H1 (cell line): Measurements from ENCODE around the gene PFKFB3. TPM values are rescaled to one million over a fixed set of nuclear protein-coding genes. Genes with fewer than 3 reads are reported as not detected.

ENCODE experiments used
- CTCF ChIA-PET: fragments of 300-600 bp; sonication (Branson Sonifier 250); formaldehyde crosslinking; loops from one replicate; lab custom pipeline; 2021; ENCODE audit not compliant: partially characterized antibody; lab: Charles Lee
- POLR2A ChIA-PET: fragments of 300-600 bp; sonication (Branson Sonifier 250); formaldehyde crosslinking; loops from one replicate; lab custom pipeline; 2021; ENCODE audit warnings: inconsistent platforms; ENCODE audit not compliant: partially characterized antibody; lab: Charles Lee
- DNase-seq, 2 experiments: peaks; one replicate each; pipeline versions ENCODE4 v3.0.0 to v3.0.0-alpha.2; 2010 to 2022; ENCODE audit warnings: low spot score in 2 of 2, low read depth in 1 of 2, mixed read lengths in 1 of 2
- FAIRE-seq: peaks from 2 replicates; lab custom pipeline; 2011; peaks lifted over from hg19 to GRCh38; lab: Jason Lieb, UNC
- H2AFZ ChIP-seq: 2 replicates; pipeline ENCODE4 v1.8.1; 2012; ENCODE audit warnings: low read length, inconsistent platforms
- H2AK5ac ChIP-seq: 2 replicates; pipeline ENCODE4 v1.6.1; 2013; ENCODE audit warnings: low read depth, low read length
- H2BK120ac ChIP-seq: replicated peaks from 2 replicates; pipeline ENCODE3; 2013; ENCODE audit warnings: low read depth, low read length, inconsistent platforms
- H2BK12ac ChIP-seq: 2 replicates; pipeline ENCODE4 v1.6.1; 2013; ENCODE audit warnings: low read depth, low read length
- H2BK15ac ChIP-seq: 2 replicates; pipeline ENCODE4 v1.6.1; 2013; ENCODE audit warnings: low read length
- H2BK20ac ChIP-seq: 2 replicates; pipeline ENCODE4 v1.6.1; 2013; ENCODE audit warnings: low read length
- H2BK5ac ChIP-seq: 2 replicates; pipeline ENCODE4 v1.6.1; 2013; ENCODE audit warnings: low read depth, low read length
- H3K14ac ChIP-seq: 2 replicates; pipeline ENCODE4 v1.6.1; 2013; ENCODE audit warnings: inconsistent platforms; ENCODE audit not compliant: insufficient read length
- H3K18ac ChIP-seq: 2 replicates; pipeline ENCODE4 v1.6.1; 2013; ENCODE audit warnings: low read length; ENCODE audit errors: extremely low read depth
- H3K23ac ChIP-seq: 2 replicates; pipeline ENCODE4 v1.6.1; 2013; ENCODE audit warnings: inconsistent platforms; ENCODE audit not compliant: insufficient read length
- H3K23me2 ChIP-seq: 2 replicates; pipeline ENCODE4 v1.6.1; 2013; ENCODE audit warnings: low read depth, low read length
- H3K27ac ChIP-seq: 2 replicates; pipeline ENCODE4 v1.6.1; 2011; ENCODE audit warnings: low read depth, low read length, inconsistent platforms
- H3K27me3 ChIP-seq, 4 experiments: replicated peaks in 1 of 4; 1 replicate in 1 of 4; 2 replicates in 3 of 4; pipeline versions ENCODE4 v1.6.1 to v1.8.1; 2011 to 2013; ENCODE audit warnings: low read length in 3 of 4, mild to moderate bottlenecking in 3 of 4, inconsistent platforms in 2 of 4, mixed read lengths in 2 of 4, moderate library complexity in 1 of 4; ENCODE audit not compliant: control insufficient read depth in 3 of 4, insufficient read depth in 3 of 4; ENCODE audit errors: extremely low read depth in 1 of 4
- H3K36me3 ChIP-seq, 4 experiments: 2 replicates each; pipeline versions ENCODE4 v1.6.1 to v1.8.1; 2011 to 2013; ENCODE audit warnings: mild to moderate bottlenecking in 4 of 4, low read length in 3 of 4, moderate library complexity in 2 of 4, control low read depth in 1 of 4, inconsistent platforms in 1 of 4; ENCODE audit not compliant: insufficient read depth in 4 of 4, control insufficient read depth in 2 of 4
- H3K4ac ChIP-seq: replicated peaks from 2 replicates; pipeline ENCODE3; 2013; ENCODE audit warnings: low read length, low read depth, mixed read lengths, inconsistent platforms; ENCODE audit not compliant: insufficient read length
- H3K4me1 ChIP-seq, 4 experiments: replicated peaks in 1 of 4; 1 replicate in 1 of 4; 2 replicates in 3 of 4; pipeline versions ENCODE4 v1.6.1 to v1.8.1; 2011 to 2013; ENCODE audit warnings: low read length in 3 of 4, inconsistent platforms in 2 of 4, mixed read lengths in 1 of 4; ENCODE audit not compliant: insufficient read depth in 4 of 4, control insufficient read depth in 3 of 4
- H3K4me2 ChIP-seq, 2 experiments: 2 replicates each; pipeline versions ENCODE4 v1.6.1 to v1.8.1; 2011 to 2013; ENCODE audit warnings: low read depth in 2 of 2, low read length in 2 of 2, control low read depth in 1 of 2, inconsistent platforms in 1 of 2, mild to moderate bottlenecking in 1 of 2; ENCODE audit not compliant: insufficient read depth in 1 of 2
- H3K4me3 ChIP-seq, 4 experiments: fragments of 200-600, 300-600 bp in 1 of 4; sonication (generic), shearing (Covaris generic), sonication (Bioruptor Twin) in 1 of 4; 2 replicates each; pipeline versions ENCODE4 v1.5.1 to v1.8.1; 2011 to 2016; ENCODE audit warnings: low read length in 4 of 4, low read depth in 3 of 4, control low read depth in 2 of 4, inconsistent platforms in 2 of 4, mild to moderate bottlenecking in 2 of 4, mixed read lengths in 1 of 4, moderate library complexity in 1 of 4; ENCODE audit not compliant: insufficient read depth in 2 of 4; ENCODE audit errors: extremely low read depth in 1 of 4
- H3K56ac ChIP-seq: replicated peaks from 2 replicates; pipeline ENCODE3; 2013; ENCODE audit warnings: low read depth, mild to moderate bottlenecking, mixed read lengths, low read length, inconsistent platforms; ENCODE audit not compliant: insufficient read length
- H3K79me1 ChIP-seq: 2 replicates; pipeline ENCODE4 v1.6.1; 2013; ENCODE audit warnings: low read depth, low read length, control low read depth
- H3K79me2 ChIP-seq, 2 experiments: 2 replicates each; pipeline versions ENCODE4 v1.6.1 to v1.8.1; 2012 to 2013; ENCODE audit warnings: low read length in 2 of 2, mild to moderate bottlenecking in 2 of 2, inconsistent platforms in 1 of 2; ENCODE audit not compliant: insufficient read depth in 2 of 2, control insufficient read depth in 1 of 2
- H3K9ac ChIP-seq, 4 experiments: replicated peaks in 1 of 4; 1 replicate in 1 of 4; 2 replicates in 3 of 4; pipeline versions ENCODE4 v1.6.1 to v1.8.1; 2011 to 2013; ENCODE audit warnings: low read depth in 3 of 4, low read length in 3 of 4, control low read depth in 2 of 4, mild to moderate bottlenecking in 2 of 4, moderate library complexity in 2 of 4, inconsistent platforms in 1 of 4; ENCODE audit errors: extremely low read depth in 1 of 4
- H3K9me3 ChIP-seq, 2 experiments: 2 replicates each; pipeline versions ENCODE4 v1.6.1 to v1.8.1; 2012 to 2013; ENCODE audit warnings: mild to moderate bottlenecking in 2 of 2, moderate library complexity in 2 of 2, control low read depth in 1 of 2, inconsistent platforms in 1 of 2, low read depth in 1 of 2, low read length in 1 of 2, mixed read lengths in 1 of 2; ENCODE audit not compliant: insufficient read depth in 2 of 2
- H4K20me1 ChIP-seq, 2 experiments: replicated peaks in 1 of 2; 2 replicates each; pipeline versions ENCODE3 to v1.8.1; 2011 to 2013; ENCODE audit warnings: inconsistent platforms in 2 of 2, low read length in 2 of 2, mild to moderate bottlenecking in 1 of 2; ENCODE audit not compliant: insufficient read depth in 2 of 2, control insufficient read depth in 1 of 2
- H4K5ac ChIP-seq: 2 replicates; pipeline ENCODE4 v1.6.1; 2013; ENCODE audit warnings: low read length, low read depth, mixed read lengths, inconsistent platforms; ENCODE audit not compliant: insufficient read length
- H4K8ac ChIP-seq: 2 replicates; pipeline ENCODE4 v1.8.0; 2013; ENCODE audit warnings: mild to moderate bottlenecking, moderate library complexity, low read length, inconsistent platforms; ENCODE audit not compliant: insufficient read depth; ENCODE audit errors: extremely low read depth
- H4K91ac ChIP-seq: replicated peaks from 2 replicates; pipeline ENCODE3; 2013; ENCODE audit warnings: low read length, mixed read lengths, inconsistent platforms; ENCODE audit not compliant: insufficient read length
- BACH1 ChIP-seq: IDR thresholded peaks from 2 replicates; pipeline ENCODE4 v1.6.1; 2012; ENCODE audit warnings: low read length, improper control_type of control experiment
- CHD2 ChIP-seq: IDR thresholded peaks from 2 replicates; pipeline ENCODE4 v1.6.1; 2012; ENCODE audit warnings: low read length, improper control_type of control experiment
- E2F6 ChIP-seq: IDR thresholded peaks from 2 replicates; pipeline ENCODE4 v1.6.1; 2012; ENCODE audit warnings: inconsistent platforms
- FOSL1 ChIP-seq: IDR thresholded peaks from 2 replicates; pipeline ENCODE4 v1.6.1; 2011; ENCODE audit warnings: mild to moderate bottlenecking, low read depth, low read length, moderate library complexity; ENCODE audit not compliant: insufficient read depth
- POLR2AphosphoS5 ChIP-seq: IDR thresholded peaks from 2 replicates; pipeline ENCODE4 v1.6.1; 2011; ENCODE audit warnings: low read depth, low read length
- POU5F1 ChIP-seq: IDR thresholded peaks from 2 replicates; pipeline ENCODE4 v1.6.1; 2011; ENCODE audit warnings: low read depth, mild to moderate bottlenecking, low read length, moderate library complexity
- RBBP5 ChIP-seq: IDR thresholded peaks from 2 replicates; pipeline ENCODE4 v1.7.1; 2012; ENCODE audit warnings: low read depth, mild to moderate bottlenecking, inconsistent platforms, low read length, moderate library complexity, borderline replicate concordance
- SIN3A ChIP-seq, 2 experiments: IDR thresholded peaks in 1 of 2; conservative IDR thresholded peaks in 1 of 2; 2 replicates each; pipeline ENCODE4 v1.6.1; 2011 to 2012; ENCODE audit warnings: low read length in 2 of 2, improper control_type of control experiment in 1 of 2, low read depth in 1 of 2, mild to moderate bottlenecking in 1 of 2
- TCF12 ChIP-seq: IDR thresholded peaks from 2 replicates; pipeline ENCODE4 v1.6.1; 2011; ENCODE audit warnings: low read depth, mild to moderate bottlenecking, low read length
- WGBS, 2 experiments: shearing (Covaris generic) in 1 of 2; methylation state at CpG; one replicate each; pipeline versions ENCODE4 v1.1.6 to v1.1.7; 2013 to 2015; ENCODE audit warnings: low lambda C conversion rate in 2 of 2, mixed read lengths in 2 of 2, inconsistent platforms in 1 of 2, low coverage in 1 of 2, missing lambda C conversion rate in 1 of 2; ENCODE audit not compliant: insufficient replicate concordance in 2 of 2, insufficient coverage in 1 of 2, insufficient read length in 1 of 2; ENCODE audit errors: extremely low coverage in 1 of 2, missing lambda C conversion rate in 1 of 2; 5-methylcytosine and 5-hydroxymethylcytosine counted together
- polyA plus RNA-seq, 7 experiments: library from polyadenylated mRNA; depleted of rRNA in 3 of 7; stranded (reverse) in 5 of 7; unstranded in 2 of 7; fragments of >200 nt in 5 of 7; fragments of 200-250 nt in 2 of 7; gene quantifications; 1 replicate in 5 of 7; 2 replicates in 1 of 7; 4 replicates in 1 of 7; pipeline versions ENCODE4 v1.2.1 to v1.2.3, GENCODE V29; 2011 to 2013; ENCODE audit warnings: missing spikeins in 2 of 7, mixed read lengths in 2 of 7
- total RNA-seq: library from RNA; stranded (reverse); fragmentation: NEBNext Ultra II Directional; extraction: Animal tissue kit (Norgen Biotek cat#: 25700); gene quantifications from 2 replicates; pipeline ENCODE4 v1.2.1, GENCODE V29; 2021
- TF ChIP-seq, protein P1 (sequence below): IDR thresholded peaks from 2 replicates; pipeline ENCODE4 v1.6.1; 2012; ENCODE audit warnings: inconsistent platforms

The PFKFB3 gene
- total and polyA plus RNA-seq, 2 of the 8 experiments (the other 6 are each of a cell fraction or from before 2014, with no cell fraction given): 15.6 to 32.0 TPM

- H2BK20ac ChIP-seq: no peak overlapping the region
- WGBS, 2 experiments: 89% methylated on average over 19 of the region's 20 CpGs; no CpG with 5 or more reads in 1 of the 2 experiments
- no peak overlapping the region for H4K8ac ChIP-seq
- H3K4me3 ChIP-seq: no peak overlapping the region
- no peak overlapping the region for H2BK15ac ChIP-seq
- ChIA-PET CTCF (interaction anchor here (1.1 to 1.7 kb wide), 3 partner anchors 15 to 185 kb away, joined by 3 to 7 read pairs (median 3); partner anchors contain the start of gene PFKFB3), POLR2A (interaction anchor here (1.0 to 3.1 kb wide), 2 partner anchors 13 to 20 kb away, joined by 3 to 15 read pairs; partner anchors contain the start of gene PFKFB3)
- H3K18ac ChIP-seq: no peak overlapping the region
- no peak overlapping the region for H2BK5ac ChIP-seq
- H3K4me1 ChIP-seq: peaks cover 0 to 1% (median under 1%) of the 10 kb centered on the region in 4 experiments; a peak in 2 of 7 replicates
- 0 out of 2 replicates have a peak, but pooled peaks cover 2% of the 10 kb centered on the region for H3K23me2 ChIP-seq
- no peaks in the 10 kb centered on the region for H3K9me3 ChIP-seq
- H4K20me1 ChIP-seq: peaks cover 7 to 23% of the 10 kb centered on the region in 2 experiments
- H3K14ac ChIP-seq: no peak overlapping the region
- no peak overlapping the region for H4K5ac ChIP-seq
- DNase-seq (no peak), FAIRE-seq (no peak)
- peaks cover 32 to 67% (median 51%) of the 10 kb centered on the region in 4 experiments for H3K36me3 ChIP-seq
- H3K23ac ChIP-seq: no peak overlapping the region
- no peak overlapping the region for H2AK5ac ChIP-seq
- peaks cover 0 to 13% of the 10 kb centered on the region in 2 experiments; a peak in 1 of 4 replicates for H3K79me2 ChIP-seq
- peaks cover 2% of the 10 kb centered on the region for H3K79me1 ChIP-seq
- H3K56ac ChIP-seq: no peak overlapping the region
- H3K9ac ChIP-seq: no peak overlapping the region
- H2BK12ac ChIP-seq: no peak overlapping the region
- TF ChIP-seq, protein P1, sequence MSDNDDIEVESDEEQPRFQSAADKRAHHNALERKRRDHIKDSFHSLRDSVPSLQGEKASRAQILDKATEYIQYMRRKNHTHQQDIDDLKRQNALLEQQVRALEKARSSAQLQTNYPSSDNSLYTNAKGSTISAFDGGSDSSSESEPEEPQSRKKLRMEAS: no peak
- no peak for TF ChIP-seq CHD2
- no peak for TF ChIP-seq TCF12
- TF ChIP-seq SIN3A (conservative IDR thresholded peaks at IDR 0.05 in 1 of 2, IDR thresholded peaks at IDR 0.05 in 1 of 2; ENCODE audit: low read depth in 1 of 2, low read length in 2 of 2): no peak
- TF ChIP-seq POLR2AphosphoS5: no peak
- TF ChIP-seq FOSL1: no peak
- TF ChIP-seq E2F6: no peak
- no peak for TF ChIP-seq RBBP5
- no peak for TF ChIP-seq POU5F1
- TF ChIP-seq BACH1: no peak
- no peak overlapping the region for H4K91ac ChIP-seq
- no peak overlapping the region for H2BK120ac ChIP-seq
- no peak overlapping the region for H3K4me2 ChIP-seq
- H3K27me3 ChIP-seq: no peaks in the 10 kb centered on the region
- H2AFZ ChIP-seq: no peak overlapping the region
- no peak overlapping the region for H3K27ac ChIP-seq
- H3K4ac ChIP-seq: no peak overlapping the region
These were observed 14.2 kb downstream of the PFKFB3 start for GRCh38 chr10:6216916-6217315.
